Astrocyte of the cerebellum (primary cell): ENCODE measurements around the gene PKD1.
"Not testable (repeated sequence)": the region's sequence is repeated elsewhere in the genome, so short reads cannot be mapped to it uniquely, and the experiment has no call there.

Source experiments
- DNase-seq: peaks from one replicate; pipeline ENCODE4 v3.0.0-alpha.2; 2011; ENCODE audit warnings: low read depth
- H3K4me3 ChIP-seq: 2 replicates; pipeline ENCODE4 v1.5.1; 2011; ENCODE audit warnings: mild to moderate bottlenecking, low read depth, low read length, moderate library complexity
- in situ Hi-C: cut with HindIII; loops from 2 replicates; pipeline ENCODE4 v1.10.0; 2017; ENCODE audit warnings: low sequenced_read_pairs
- TF ChIP-seq, protein P1 (sequence below): IDR thresholded peaks from 2 replicates; pipeline ENCODE4 v1.5.1; 2012; ENCODE audit warnings: low read length, low read depth, moderate library complexity, mild to moderate bottlenecking; ENCODE audit errors: missing control alignments

Gene PKD1

DNA sequence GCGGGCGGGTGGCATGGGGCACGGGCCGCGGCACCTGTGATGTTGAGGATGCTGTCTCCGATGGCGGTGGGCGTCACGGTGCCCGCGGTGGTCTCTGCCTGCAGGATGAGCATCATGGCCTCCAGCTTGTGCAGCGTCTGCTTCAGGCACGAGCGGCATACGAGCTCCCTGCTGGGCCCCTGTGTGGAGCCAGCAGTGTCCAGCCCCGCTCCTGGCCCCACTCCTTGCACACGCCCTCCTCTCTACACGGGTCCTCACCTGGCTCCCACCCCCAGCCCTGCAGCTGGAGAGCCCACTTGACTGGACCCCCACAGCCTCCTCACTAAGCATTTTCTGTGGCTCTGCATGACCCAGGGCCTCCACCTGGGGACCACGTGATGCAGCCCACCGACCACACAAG, 31.2 kb downstream of the PKD1 start:
- in situ Hi-C loops, DNase-seq, H3K4me3 ChIP-seq: not testable (repeated sequence)

DNA sequence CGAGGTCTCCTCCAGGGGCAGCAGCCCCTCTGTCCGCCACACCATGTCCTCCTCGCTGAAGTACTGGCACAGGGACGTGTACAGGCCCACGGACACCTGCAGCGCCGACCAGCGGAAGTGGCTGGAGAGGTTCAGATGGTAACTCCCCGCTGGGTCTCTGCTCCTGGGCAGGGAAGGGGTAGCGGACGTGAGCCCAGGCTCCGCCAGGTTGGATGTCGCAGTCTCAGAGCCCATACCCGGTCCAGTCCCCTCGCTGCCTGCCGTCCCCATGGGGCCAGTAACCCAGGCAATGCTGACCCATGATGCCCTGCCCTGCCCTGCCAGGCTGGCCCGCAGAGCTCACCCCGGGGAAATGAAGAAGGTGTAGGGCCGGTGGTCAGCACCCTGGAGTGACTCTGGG, 33.2 kb downstream of the PKD1 start:
- DNase-seq, result no peak
- TF ChIP-seq, protein P1, sequence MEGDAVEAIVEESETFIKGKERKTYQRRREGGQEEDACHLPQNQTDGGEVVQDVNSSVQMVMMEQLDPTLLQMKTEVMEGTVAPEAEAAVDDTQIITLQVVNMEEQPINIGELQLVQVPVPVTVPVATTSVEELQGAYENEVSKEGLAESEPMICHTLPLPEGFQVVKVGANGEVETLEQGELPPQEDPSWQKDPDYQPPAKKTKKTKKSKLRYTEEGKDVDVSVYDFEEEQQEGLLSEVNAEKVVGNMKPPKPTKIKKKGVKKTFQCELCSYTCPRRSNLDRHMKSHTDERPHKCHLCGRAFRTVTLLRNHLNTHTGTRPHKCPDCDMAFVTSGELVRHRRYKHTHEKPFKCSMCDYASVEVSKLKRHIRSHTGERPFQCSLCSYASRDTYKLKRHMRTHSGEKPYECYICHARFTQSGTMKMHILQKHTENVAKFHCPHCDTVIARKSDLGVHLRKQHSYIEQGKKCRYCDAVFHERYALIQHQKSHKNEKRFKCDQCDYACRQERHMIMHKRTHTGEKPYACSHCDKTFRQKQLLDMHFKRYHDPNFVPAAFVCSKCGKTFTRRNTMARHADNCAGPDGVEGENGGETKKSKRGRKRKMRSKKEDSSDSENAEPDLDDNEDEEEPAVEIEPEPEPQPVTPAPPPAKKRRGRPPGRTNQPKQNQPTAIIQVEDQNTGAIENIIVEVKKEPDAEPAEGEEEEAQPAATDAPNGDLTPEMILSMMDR, result no peak
- no peak overlapping the region for H3K4me3 ChIP-seq
- in situ Hi-C loops, result no loop called here

DNA sequence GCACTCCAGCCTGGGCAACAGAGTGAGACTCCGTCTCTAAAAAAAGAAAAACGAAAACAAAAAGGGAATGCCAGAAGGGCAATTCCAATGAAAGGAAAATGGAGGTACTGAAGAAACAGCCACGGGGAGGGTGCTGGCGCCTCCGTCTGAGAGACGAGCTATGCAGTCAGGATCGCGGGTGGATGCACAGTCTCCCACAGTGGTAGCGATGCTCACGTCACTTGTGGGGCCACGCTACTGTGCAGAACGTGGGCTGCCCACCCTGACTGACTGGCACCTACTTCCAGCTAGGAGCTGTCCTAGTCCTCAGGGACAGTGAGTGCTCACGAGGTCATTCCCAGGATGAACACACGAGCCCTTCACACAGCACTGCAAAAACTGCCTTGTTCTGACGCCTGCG, 34.1 kb downstream of the PKD1 start:
- DNase-seq, in situ Hi-C loops, H3K4me3 ChIP-seq: not testable (repeated sequence)

DNA sequence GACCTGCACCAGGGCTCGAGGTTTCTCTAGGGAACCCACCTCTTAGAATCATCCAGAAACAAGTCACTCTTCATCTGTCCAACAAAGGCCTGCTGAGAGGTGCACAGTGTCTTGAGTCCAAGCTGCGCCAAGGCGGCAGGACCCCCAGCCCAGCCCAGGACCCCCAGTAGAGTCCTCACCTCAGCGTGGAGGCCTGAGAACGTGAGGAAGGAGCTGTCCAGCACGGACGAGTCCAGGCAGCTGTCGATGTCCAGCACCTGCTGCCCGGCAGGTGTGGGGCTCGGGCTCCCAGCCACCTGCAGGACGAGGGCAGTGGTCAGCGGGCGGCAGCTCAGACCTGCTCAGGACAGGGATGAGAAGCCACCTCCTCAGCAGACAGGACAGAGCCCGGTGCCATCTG, 38.0 kb downstream of the PKD1 start:
- DNase-seq, H3K4me3 ChIP-seq, in situ Hi-C loops: not testable (repeated sequence)

DNA sequence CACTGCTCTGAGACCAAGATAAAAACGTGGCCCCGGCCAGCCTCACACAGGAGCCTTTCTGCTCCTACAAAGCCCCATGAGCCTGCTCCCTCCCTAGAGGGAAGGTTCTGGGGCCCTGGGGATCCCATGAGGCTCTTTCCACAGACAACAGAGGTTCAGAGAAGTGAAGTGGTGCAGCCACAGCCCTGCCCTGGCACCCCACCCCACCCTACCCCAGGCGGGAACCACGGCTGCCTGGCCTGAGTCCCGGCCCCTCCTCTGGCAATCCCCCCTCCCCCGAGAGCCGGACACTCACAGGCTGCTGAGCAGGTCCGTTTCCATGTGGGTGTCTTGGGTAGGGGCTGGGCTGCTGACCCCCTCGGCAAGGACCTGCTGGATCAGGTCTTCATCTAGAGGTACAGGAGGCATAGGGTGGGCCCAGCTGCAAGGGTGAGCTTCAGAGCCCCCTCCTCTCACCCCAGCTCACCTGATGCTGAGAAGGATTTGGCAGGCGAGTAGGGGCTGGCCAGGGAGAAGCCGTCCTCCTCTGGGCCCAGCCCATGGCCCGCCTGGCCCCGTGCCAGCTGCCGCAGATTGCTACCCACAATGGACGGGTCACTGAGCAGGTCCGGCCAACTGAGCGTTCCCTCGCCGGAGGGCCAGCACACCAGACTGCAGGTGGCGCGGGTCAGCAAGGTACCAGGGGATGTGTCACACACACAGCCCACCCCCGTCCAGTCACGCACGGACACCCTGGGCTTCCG, 38.7 kb downstream of the PKD1 start:
- in situ Hi-C loops, result no loop called here
- H3K4me3 ChIP-seq, result no peak overlapping the region
- no peak for DNase-seq
- TF ChIP-seq, protein P1, result no peak

DNA sequence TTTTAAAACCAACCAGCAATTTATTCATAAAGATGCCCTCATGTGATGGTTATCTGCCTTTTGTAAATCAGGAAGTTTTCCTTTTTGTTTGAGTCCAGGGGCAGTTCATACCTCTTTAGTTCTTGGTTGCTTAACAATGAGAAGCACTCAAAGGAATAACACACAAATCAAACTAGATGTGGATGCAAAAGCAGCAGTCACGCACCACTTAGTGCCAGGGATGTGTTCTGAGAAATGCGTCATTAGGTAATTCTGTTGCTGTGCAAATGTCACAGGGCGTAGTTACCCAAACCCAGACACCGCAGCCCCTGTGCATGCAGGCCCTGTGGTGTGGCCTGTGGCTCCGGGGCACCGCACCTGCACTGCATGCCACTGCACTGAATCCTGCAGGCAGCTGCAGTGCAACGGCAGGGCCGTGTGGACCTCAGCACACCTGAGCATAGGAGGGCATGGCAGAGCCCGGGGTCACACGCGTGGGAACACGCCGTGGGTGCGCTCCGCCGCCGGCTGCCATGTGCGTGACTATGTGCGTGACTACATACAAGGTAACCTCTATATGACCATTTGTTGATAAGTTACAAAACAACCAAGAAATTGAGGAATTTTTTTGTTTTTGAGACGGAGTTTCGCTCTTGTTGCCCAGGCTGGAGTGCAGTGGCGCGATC, 39.6 kb downstream of the PKD1 start:
- H3K4me3 ChIP-seq, result no peak overlapping the region
- in situ Hi-C loops, result no loop called here
- no peak for DNase-seq
- TF ChIP-seq, protein P1, result no peak

DNA sequence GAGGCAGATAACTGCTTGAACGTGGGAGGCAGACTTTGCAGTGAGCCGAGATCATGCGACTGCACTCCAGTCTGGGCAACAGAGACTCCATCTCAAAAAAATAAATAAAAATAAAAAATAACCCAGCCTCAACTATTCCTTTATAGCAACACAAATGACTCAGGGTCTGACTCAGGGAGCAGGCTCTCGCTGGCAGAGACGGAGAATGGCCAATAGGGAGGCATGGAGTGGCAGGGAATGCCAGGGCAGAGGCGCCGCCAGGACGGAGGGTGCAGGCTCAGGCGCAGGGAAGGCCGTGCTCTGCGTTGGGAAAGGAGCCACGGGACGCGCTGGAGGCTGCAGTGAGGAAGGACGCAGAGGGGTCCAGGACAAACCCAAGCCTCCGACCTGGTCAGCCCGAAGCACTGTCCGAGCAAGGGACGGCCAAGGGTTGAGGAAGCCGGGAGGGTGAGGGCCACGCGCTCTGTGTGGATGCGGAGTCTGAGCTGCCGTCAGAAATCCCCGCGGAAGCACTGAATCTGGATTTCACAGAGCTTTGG, 40.3 kb downstream of the PKD1 start:
- no peak for DNase-seq
- H3K4me3 ChIP-seq, result no peak overlapping the region
- in situ Hi-C loops, result no loop called here
- TF ChIP-seq, protein P1, result no peak

DNA sequence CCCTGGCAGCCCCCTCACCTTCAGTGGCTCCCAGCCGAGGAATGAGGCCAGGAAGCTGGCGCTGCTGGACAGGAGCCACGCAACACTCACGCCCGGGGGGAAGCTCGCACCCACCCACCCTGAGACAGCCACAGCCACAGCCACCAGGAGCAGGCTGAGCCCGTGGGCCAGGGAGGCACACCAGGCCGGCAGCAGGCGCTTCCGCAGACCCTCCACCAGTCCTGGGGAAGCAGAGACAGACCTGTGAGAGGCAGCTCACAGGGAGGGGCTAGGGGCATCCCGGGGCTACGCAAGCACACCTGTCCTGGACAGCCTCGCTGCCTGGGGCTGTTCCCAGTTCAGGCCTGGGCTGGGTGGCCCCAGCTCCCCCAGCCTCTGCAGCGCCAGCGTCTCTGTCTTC, 41.9 kb downstream of the PKD1 start:
- no peak overlapping the region for H3K4me3 ChIP-seq
- DNase-seq, result no peak
- in situ Hi-C loops, result no loop called here
- TF ChIP-seq, protein P1, result no peak
